Epithelial cell of proximal tubule (primary cell): ENCODE measurements around the gene VGLL3. TPM values are rescaled to one million over a fixed set of nuclear protein-coding genes. Genes with fewer than 3 reads are reported as not detected.

Source experiments
- DNase-seq: peaks from one replicate; pipeline ENCODE4 v3.0.0-alpha.2; 2011; ENCODE audit warnings: low read depth
- H3K4me3 ChIP-seq: 2 replicates; pipeline ENCODE4 v1.5.1; 2011; ENCODE audit warnings: low read depth, mild to moderate bottlenecking, low read length
- total RNA-seq: library from RNA; depleted of rRNA; stranded (reverse); fragments of >200 nt; gene quantifications from 2 replicates; pipeline ENCODE4 v1.2.3, GENCODE V29; 2015
- TF ChIP-seq, protein P1 (sequence below): conservative IDR thresholded peaks from 2 replicates; pipeline ENCODE4 v1.5.1; 2012; ENCODE audit warnings: low read depth, mild to moderate bottlenecking, low read length

VGLL3 gene
- total RNA-seq, 1 donor from 2014 or later = 9.9 TPM

DNA sequence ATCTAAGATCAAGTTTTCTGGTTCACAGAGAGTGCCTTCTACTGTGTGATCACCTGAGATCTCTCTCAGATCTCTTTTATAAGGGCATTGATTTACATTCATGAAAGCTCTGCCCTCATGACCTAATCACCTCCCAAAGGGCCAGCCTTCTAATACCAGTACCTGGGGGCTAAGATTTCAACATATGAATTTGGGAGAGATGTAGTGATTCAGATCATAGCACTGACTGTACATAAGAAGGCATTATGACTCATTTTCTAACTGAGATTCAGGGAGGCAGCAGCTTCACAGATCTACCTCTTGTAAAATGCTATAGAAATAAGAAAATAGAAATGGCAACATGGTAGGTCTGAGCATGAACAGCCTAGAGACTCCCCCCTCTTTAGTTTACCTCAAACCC is 39.6 kb downstream of the VGLL3 start:
- no peak overlapping the region for H3K4me3 ChIP-seq
- DNase-seq = no peak
- TF ChIP-seq, protein P1, sequence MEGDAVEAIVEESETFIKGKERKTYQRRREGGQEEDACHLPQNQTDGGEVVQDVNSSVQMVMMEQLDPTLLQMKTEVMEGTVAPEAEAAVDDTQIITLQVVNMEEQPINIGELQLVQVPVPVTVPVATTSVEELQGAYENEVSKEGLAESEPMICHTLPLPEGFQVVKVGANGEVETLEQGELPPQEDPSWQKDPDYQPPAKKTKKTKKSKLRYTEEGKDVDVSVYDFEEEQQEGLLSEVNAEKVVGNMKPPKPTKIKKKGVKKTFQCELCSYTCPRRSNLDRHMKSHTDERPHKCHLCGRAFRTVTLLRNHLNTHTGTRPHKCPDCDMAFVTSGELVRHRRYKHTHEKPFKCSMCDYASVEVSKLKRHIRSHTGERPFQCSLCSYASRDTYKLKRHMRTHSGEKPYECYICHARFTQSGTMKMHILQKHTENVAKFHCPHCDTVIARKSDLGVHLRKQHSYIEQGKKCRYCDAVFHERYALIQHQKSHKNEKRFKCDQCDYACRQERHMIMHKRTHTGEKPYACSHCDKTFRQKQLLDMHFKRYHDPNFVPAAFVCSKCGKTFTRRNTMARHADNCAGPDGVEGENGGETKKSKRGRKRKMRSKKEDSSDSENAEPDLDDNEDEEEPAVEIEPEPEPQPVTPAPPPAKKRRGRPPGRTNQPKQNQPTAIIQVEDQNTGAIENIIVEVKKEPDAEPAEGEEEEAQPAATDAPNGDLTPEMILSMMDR = no peak

DNA sequence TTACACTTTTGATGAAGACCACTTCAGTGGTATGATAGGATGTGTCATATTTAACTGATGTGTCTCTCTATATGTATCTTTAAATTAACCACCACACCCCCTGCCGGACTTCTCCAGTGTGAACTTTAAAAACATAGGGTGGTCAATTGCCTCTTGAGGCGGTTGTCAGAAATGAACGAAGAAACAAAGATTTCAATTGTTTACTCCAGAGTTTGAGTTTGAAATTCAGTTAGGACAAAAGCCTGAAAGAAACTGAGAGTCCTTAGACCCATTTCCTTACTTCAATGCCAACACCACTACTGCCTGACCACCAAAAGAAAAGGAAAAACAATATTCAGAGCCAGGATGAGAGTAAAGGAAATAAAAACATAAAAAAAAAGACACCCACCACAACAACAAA is 40.2 kb downstream of the VGLL3 start:
- no peak overlapping the region for H3K4me3 ChIP-seq
- TF ChIP-seq, protein P1 = no peak
- no peak for DNase-seq

DNA sequence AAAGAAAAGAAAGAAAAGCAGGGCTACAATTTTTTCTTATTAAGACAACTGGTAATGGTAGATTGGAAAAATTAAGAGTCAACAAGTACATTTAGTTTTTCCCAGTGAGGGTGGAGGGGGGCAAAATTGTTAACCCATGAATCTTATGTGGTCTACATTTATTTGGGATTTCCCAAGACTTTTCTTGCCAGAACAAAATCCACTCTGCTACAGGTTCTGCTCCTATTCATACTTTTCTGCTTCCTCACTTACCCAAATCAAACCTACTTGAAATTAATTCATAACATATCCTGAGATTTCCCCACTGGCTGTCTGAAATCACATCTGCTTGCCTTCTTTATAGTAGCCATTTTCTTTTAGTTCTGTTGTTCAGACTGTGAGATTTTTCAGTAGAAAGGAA is 41.1 kb downstream of the VGLL3 start:
- no peak for DNase-seq
- TF ChIP-seq, protein P1 = no peak

DNA sequence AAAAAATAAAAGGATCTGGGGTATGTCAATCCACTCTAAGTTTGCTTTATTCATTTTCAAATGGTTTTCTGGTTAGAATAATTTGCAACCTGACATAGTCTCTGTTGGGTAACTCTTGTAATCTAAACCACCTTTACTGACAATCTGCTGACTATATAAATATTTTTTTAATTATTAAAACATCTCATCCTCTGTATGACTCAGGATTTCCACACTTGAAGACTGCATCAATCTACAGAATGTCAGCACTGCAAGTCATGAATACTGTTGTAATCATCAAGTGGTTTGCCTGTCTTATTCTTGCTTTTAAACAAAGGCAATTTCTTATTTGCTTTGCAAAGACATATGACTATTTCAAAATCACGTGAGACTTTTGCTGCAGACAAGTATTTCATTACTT is 42.1 kb downstream of the VGLL3 start:
- no peak overlapping the region for H3K4me3 ChIP-seq
- no peak for DNase-seq
- TF ChIP-seq, protein P1 = no peak

More for the DNA sequence above, 41.1 kb downstream of the VGLL3 start:
- no peak overlapping the region for H3K4me3 ChIP-seq

DNA sequence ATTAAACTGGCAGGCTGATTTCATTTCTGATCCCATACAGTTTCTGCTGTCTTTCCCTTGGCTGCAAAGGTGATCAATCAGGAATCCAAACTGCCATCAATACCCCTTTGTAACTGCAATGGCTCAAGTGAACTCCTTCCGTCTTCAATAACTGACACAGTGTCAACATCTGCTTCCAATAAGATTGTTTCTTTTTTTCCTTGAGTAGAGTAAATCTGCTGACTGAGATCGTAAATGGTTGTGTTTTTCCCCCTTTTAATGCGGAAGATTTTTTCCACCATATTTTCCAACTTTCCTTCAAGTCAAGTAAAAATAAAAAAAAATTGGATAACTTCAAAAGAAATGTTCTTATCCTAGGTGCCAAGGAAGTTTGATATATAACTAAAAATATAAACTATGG is 48.7 kb downstream of the VGLL3 start:
- no peak overlapping the region for H3K4me3 ChIP-seq
- TF ChIP-seq, protein P1 = no peak
- DNase-seq = no peak

DNA sequence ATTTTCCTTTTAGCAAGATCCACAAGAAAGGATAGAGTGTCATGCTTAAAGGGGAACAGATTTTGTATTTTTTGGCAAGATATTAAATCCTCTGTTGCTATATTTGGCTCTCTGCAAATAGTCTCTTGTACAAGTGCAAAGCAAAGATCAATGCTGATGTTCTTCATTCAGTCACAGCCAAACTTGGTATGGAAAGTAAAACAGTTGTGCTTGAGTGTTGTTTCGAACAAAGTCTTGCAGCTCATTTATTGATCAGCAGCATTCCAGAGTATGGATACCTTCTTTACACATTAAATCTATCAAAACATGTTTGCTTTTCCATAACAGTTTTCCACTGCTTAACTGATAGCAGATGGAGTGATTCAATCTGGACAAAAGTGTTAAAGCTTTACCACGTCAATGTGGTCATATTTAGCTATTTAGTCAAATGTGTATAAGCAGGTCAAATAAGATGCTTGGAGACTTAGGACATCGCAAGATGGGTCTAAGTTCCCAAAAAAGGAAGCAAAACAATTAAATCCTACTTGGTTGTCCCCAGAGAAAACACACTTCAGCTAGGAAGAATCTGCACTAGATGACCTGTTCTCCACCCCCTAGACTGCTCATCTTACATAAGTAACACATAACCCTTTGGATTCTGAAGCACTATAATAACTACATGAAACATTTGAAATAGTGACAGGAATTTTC is 52.4 kb downstream of the VGLL3 start:
- H3K4me3 ChIP-seq = no peak overlapping the region
- DNase-seq = no peak
- TF ChIP-seq, protein P1 = no peak

DNA sequence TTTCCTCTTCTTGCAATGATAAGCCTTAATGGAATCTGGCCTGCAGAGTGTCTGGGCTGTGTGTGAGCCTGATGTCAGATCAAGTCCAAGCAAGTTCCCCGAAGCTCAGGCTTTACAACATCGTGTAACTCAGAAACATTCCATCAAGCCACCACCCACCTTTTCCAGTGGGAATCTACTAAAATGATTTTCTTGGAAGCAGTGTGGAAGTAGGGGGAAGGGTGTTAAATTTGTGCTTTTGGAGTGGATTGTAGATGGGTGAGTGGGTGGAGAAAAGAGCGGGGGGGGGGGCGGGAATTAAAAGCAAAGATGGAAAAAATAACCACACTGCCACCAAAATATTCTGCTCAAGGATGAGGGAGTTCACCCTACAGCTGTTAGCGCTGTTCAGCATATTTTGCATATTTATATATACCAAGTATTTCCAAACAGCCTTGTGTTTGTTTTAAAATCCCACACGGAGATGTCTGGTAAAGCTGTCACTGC is 53.6 kb downstream of the VGLL3 start:
- H3K4me3 ChIP-seq = no peak overlapping the region
- TF ChIP-seq, protein P1 = no peak
- no peak for DNase-seq
